IPS DF 19.7 (cell line): Measurements from ENCODE around the gene GBA3.

ENCODE experiments used
- DNase-seq: peaks from one replicate; pipeline ENCODE4 v3.0.0-alpha.2; 2013; ENCODE audit warnings: low read depth, low spot score

GBA3 gene

GRCh38 chr4:22780797-22781196, 88.1 kb downstream of the GBA3 start:
- DNase-seq: no peak

- DNase-seq: no peak
These were observed 95.1 kb downstream of the GBA3 start for GRCh38 chr4:22787753-22788375.

- DNase-seq: no peak
These were observed 97.9 kb downstream of the GBA3 start for GRCh38 chr4:22790631-22791030.

GRCh38 chr4:22794732-22795131, 102.0 kb downstream of the GBA3 start:
- DNase-seq: no peak

- DNase-seq: no peak
These were observed 108.7 kb downstream of the GBA3 start for GRCh38 chr4:22801391-22801790.

- DNase-seq: no peak
These were observed 110.1 kb downstream of the GBA3 start for GRCh38 chr4:22802876-22803275.

GRCh38 chr4:22803512-22803911, 110.8 kb downstream of the GBA3 start:
- DNase-seq: no peak

- DNase-seq: no peak
These were observed 122.2 kb downstream of the GBA3 start for GRCh38 chr4:22814906-22815305.

- no peak for DNase-seq
These were observed 131.4 kb downstream of the GBA3 start for GRCh38 chr4:22824091-22824490.

- DNase-seq: no peak
These were observed 149.8 kb downstream of the GBA3 start for GRCh38 chr4:22842360-22843018.

GRCh38 chr4:22848332-22848731, 155.6 kb downstream of the GBA3 start:
- no peak for DNase-seq

GRCh38 chr4:22850055-22850454, 157.3 kb downstream of the GBA3 start:
- no peak for DNase-seq

GRCh38 chr4:22850630-22851029, 157.9 kb downstream of the GBA3 start:
- DNase-seq: no peak

GRCh38 chr4:22857411-22857810, 164.7 kb downstream of the GBA3 start:
- DNase-seq: no peak

- no peak for DNase-seq
These were observed 166.6 kb downstream of the GBA3 start for GRCh38 chr4:22859318-22859717.
